SU-DHL-6 (cell line): ENCODE measurements around the gene KCP.

Experiments
- H2AFZ ChIP-seq: fragments of 200-600 bp; sonication (generic); 2 replicates; pipeline ENCODE4 v1.6.1; 2014; ENCODE audit warnings: low read depth, mild to moderate bottlenecking, moderate library complexity, mixed read lengths, antibody characterized with exemption, low read length; ENCODE audit not compliant: severe bottlenecking
- H3F3A ChIP-seq: fragments of 200-600 bp; shearing (Covaris generic); 2 replicates; pipeline ENCODE4 v1.6.0; 2016; ENCODE audit warnings: antibody characterized with exemption, mild to moderate bottlenecking; ENCODE audit not compliant: insufficient read depth
- H3K27ac ChIP-seq: fragments of 200-600 bp; sonication (generic); 2 replicates; pipeline ENCODE4 v1.5.1; 2016; ENCODE audit warnings: low read depth, mild to moderate bottlenecking, low read length, moderate library complexity, mixed read lengths
- H3K27me3 ChIP-seq: fragments of 200-600 bp; sonication (generic), shearing (Covaris generic); 2 replicates; pipeline ENCODE4 v1.6.0; 2014; ENCODE audit warnings: mild to moderate bottlenecking, low read length
- H3K36me3 ChIP-seq: fragments of 200-600 bp; sonication (generic); 2 replicates; pipeline ENCODE4 v1.6.1; 2014; ENCODE audit warnings: mild to moderate bottlenecking, low read length, mixed read lengths
- H3K4me2 ChIP-seq: fragments of 300-600, 200-600 bp; shearing (Covaris generic), sonication (generic); 2 replicates; pipeline ENCODE4 v1.6.0; 2014; ENCODE audit warnings: low read length, low read depth, mild to moderate bottlenecking; ENCODE audit not compliant: poor library complexity, severe bottlenecking
- H3K4me3 ChIP-seq: fragments of 200-600 bp; sonication (generic); 2 replicates; pipeline ENCODE4 v1.5.1; 2014; ENCODE audit warnings: antibody characterized with exemption, low read length, mild to moderate bottlenecking, mixed read lengths; ENCODE audit not compliant: insufficient read depth, poor library complexity, severe bottlenecking
- H3K79me2 ChIP-seq: fragments of 200-600 bp; sonication (generic); 2 replicates; pipeline ENCODE4 v1.6.1; 2014; ENCODE audit warnings: mild to moderate bottlenecking, low read length, moderate library complexity; ENCODE audit not compliant: insufficient read depth
- H3K9ac ChIP-seq: fragments of 200-600 bp; sonication (generic); 2 replicates; pipeline ENCODE4 v1.7.0; 2014; ENCODE audit warnings: mild to moderate bottlenecking, low read length
- H3K9me2 ChIP-seq: fragments of 200-600 bp; sonication (generic); replicated peaks from 2 replicates; pipeline ENCODE4 v1.6.1; 2014; ENCODE audit warnings: low read length; ENCODE audit not compliant: insufficient read depth
- H3K9me3 ChIP-seq: fragments of 200-600 bp; sonication (generic); 2 replicates; pipeline ENCODE4 v1.6.1; 2014; ENCODE audit warnings: low read length, mixed read lengths; ENCODE audit not compliant: insufficient read depth
- H4K20me1 ChIP-seq: fragments of 200-600 bp; sonication (generic); 2 replicates; pipeline ENCODE4 v1.6.1; 2014; ENCODE audit warnings: low read depth, mild to moderate bottlenecking, antibody characterized with exemption, low read length, moderate library complexity, mixed read lengths
- CTCF ChIP-seq: fragments of 200-600 bp; sonication (generic); IDR thresholded peaks from one replicate; pipeline ENCODE4 v1.5.1; 2017; ENCODE audit warnings: antibody characterized with exemption, mild to moderate bottlenecking, low read length, moderate library complexity; ENCODE audit not compliant: insufficient read depth, poor library complexity, severe bottlenecking
- EZH2phosphoT487 ChIP-seq: fragments of 200-600 bp; sonication (generic), shearing (Covaris generic); conservative IDR thresholded peaks from 2 replicates; pipeline ENCODE4 v1.6.1; 2018; ENCODE audit warnings: mild to moderate bottlenecking, antibody characterized with exemption, low read length, moderate library complexity, mixed read lengths

KCP gene

DNA sequence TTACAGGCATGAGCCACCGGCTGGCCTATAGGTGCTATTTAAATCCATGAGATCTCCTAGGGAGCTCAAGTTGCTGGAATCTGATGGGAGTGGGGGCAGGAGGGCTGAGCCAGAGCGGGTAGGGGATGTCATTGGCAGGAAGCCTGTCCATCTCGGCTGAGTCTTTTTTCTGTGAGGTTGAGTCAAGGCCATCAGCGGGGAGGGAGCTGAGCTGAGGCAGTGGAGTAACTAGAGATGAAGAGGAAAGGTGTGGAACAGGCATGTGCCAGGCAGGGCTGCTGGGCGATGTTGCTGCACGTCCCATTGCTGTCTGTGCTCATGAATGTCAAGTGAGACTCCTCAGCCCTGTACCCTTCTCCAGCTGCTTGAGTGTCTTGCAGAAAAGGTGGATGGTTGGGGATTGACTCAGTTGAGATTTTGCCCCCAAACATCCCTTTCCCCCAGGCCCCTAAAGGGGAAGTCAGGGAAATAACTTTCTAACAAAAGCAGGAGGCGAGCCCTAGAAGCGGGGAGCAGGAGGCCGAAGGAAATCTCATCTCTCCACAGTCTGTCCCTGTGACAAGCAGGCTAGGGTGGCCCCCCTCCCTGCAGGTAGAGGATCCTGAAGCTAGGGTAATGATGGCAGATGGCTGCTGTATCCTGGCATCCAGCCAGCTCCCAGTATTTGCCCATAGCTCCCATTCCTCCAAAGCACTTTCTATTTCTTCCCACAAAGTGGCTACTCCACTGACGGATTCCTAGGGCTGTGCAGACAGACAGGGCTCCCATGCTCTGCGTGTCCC lies 42.5 kb downstream of the KCP start:
- Histone ChIP-seq H3K79me2 (peaks cover 11% of the 10 kb centered on the region), H3F3A (peaks cover 4% of the 10 kb centered on the region; the same call in 1 of the 2 replicates), H3K9me3 (no peaks in the 10 kb centered on the region), H3K36me3 (no peaks in the 10 kb centered on the region), H3K9ac (no peak overlapping the region), H3K4me2 (no peak overlapping the region), H3K4me3 (no peak overlapping the region), H3K9me2 (no peaks in the 10 kb centered on the region), H4K20me1 (no peaks in the 10 kb centered on the region), H3K27me3 (no peaks in the 10 kb centered on the region), H2AFZ (no peak overlapping the region), H3K27ac (no peak overlapping the region)
- TF ChIP-seq EZH2phosphoT487 (no peak), CTCF (no peak)

DNA sequence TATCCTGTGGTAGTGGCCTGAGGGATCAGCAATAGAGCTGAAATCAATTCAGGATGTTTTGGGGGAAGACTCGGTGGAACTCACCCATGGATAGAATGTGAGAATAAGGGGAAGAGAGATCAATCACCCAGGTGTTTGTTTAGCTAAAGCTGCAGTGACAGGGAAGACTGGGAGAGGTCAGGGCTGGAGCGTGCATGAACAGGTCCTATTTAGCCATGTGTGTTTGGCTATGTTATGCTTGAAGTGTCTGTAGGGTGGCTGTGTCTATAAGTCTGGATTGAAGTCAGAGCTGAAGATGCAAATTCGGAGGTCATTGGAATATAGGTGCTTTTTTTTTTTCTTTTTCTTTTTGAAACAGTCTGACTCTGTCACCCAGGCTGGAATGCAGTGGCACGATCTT lies 43.3 kb downstream of the KCP start:
- TF ChIP-seq CTCF (no peak), EZH2phosphoT487 (no peak)
- Histone ChIP-seq H3K4me2 (no peak overlapping the region), H2AFZ (no peak overlapping the region), H3K9ac (no peak overlapping the region), H4K20me1 (no peaks in the 10 kb centered on the region), H3K9me2 (no peaks in the 10 kb centered on the region), H3K4me3 (no peak overlapping the region), H3K36me3 (no peaks in the 10 kb centered on the region), H3K27ac (no peak overlapping the region), H3K9me3 (no peaks in the 10 kb centered on the region), H3K79me2 (peaks cover 14% of the 10 kb centered on the region), H3F3A (peaks cover 4% of the 10 kb centered on the region; the same call in 1 of the 2 replicates), H3K27me3 (no peaks in the 10 kb centered on the region)

DNA sequence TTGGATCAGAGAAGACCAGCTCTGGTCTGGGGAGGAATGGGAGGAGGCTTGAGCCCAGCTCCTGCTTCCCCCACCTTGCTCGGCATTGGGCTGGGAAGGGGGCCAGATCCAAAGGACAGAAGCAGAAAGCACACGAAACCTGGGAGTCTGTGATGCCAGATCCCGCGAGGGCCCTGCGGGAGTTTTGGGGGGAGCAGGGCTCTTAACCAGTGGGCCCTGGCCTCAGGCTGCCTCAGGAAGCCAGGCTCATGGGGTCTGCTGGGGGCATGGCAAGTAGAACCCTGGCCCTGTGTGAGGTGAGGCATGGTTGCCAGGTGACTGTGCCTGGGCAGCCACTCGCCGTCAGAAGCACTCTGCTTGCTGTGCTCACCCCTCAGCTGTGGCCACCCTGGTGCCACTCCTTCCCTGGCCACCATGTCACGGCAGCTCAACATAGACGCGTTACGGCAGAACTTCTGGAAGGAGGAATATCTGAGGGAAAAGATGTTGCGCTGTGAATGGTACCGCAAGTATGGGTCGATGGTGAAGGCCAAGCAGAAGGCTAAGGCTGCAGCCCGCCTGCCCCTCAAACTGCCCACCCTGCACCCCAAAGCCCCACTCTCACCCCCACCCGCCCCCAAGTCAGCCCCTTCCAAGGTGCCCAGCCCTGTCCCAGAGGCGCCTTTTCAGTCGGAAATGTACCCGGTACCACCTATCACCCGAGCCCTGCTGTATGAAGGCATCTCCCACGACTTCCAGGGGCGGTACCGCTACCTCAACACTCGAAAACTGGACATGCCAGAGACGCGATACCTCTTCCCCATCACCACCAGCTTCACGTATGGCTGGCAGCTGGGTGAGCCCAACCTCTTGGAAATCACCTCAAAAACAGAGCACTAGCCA lies 44.3 kb downstream of the KCP start:
- no peak overlapping the region for H2AFZ ChIP-seq
- H4K20me1 ChIP-seq, result no peaks in the 10 kb centered on the region
- no peak overlapping the region for H3K4me3 ChIP-seq
- no peaks in the 10 kb centered on the region for H3K9me2 ChIP-seq
- no peaks in the 10 kb centered on the region for H3K9me3 ChIP-seq
- H3K36me3 ChIP-seq, result no peaks in the 10 kb centered on the region
- no peak overlapping the region for H3K27ac ChIP-seq
- peaks cover 14% of the 10 kb centered on the region for H3K79me2 ChIP-seq
- TF ChIP-seq EZH2phosphoT487, result no peak
- no peak for TF ChIP-seq CTCF
- no peaks in the 10 kb centered on the region for H3F3A ChIP-seq
- H3K27me3 ChIP-seq, result no peaks in the 10 kb centered on the region
- no peak overlapping the region for H3K9ac ChIP-seq
- no peak overlapping the region for H3K4me2 ChIP-seq
